ENCODE data around the gene FBXO41.
A peak's percentile ranks its signal among the peaks of the same experiment; 100 is the strongest.

Gene FBXO41

GRCh38 chr2:73284296-73285158 is at the start of gene FBXO41:
Gene FBXO41, minus strand, starts transcription at chr2:73284478. Its CDS starts 14,848 bp downstream, at chr2:73269630.
- FAIRE-seq = no peak

GRCh38 chr2:73334045-73334444 is 49.8 kb upstream of the FBXO41 start:
- FAIRE-seq = peak; percentile 23

- FAIRE-seq = no peak
Observed at GRCh38 chr2:73333564-73333963, 49.3 kb upstream of the FBXO41 start.

GRCh38 chr2:73324126-73324725 is 39.9 kb upstream of the FBXO41 start:
- no peak for FAIRE-seq

- no peak for FAIRE-seq
Observed at GRCh38 chr2:73323551-73323950, 39.3 kb upstream of the FBXO41 start.

GRCh38 chr2:73314441-73314840 is 30.2 kb upstream of the FBXO41 start:
- FAIRE-seq = no peak

- FAIRE-seq = no peak
Observed at GRCh38 chr2:73307720-73308119, 23.4 kb upstream of the FBXO41 start.

GRCh38 chr2:73301636-73302035 is 17.4 kb upstream of the FBXO41 start:
- no peak for FAIRE-seq

- no peak for FAIRE-seq
Observed at GRCh38 chr2:73300926-73301325, 16.6 kb upstream of the FBXO41 start.

GRCh38 chr2:73297586-73297985 is 13.3 kb upstream of the FBXO41 start:
- no peak for FAIRE-seq

- FAIRE-seq = no peak
Observed at GRCh38 chr2:73297151-73297559, 12.9 kb upstream of the FBXO41 start.

GRCh38 chr2:73295751-73296400 is 11.6 kb upstream of the FBXO41 start:
- no peak for FAIRE-seq

- no peak for FAIRE-seq
Observed at GRCh38 chr2:73294239-73294638, 10.0 kb upstream of the FBXO41 start.

- no peak for FAIRE-seq
Observed at GRCh38 chr2:73293534-73294171, 9.4 kb upstream of the FBXO41 start, which contains the start of gene EGR4. Gene EGR4, minus strand, starts transcription at chr2:73293548. Its CDS starts 231 bp downstream, at chr2:73293317.

GRCh38 chr2:73292906-73293533 is 8.7 kb upstream of the FBXO41 start:
- no peak for FAIRE-seq

- no peak for FAIRE-seq
Observed at GRCh38 chr2:73292316-73292905, 8.1 kb upstream of the FBXO41 start.

GRCh38 chr2:73291461-73292315 is 7.4 kb upstream of the FBXO41 start:
- no peak for FAIRE-seq

- no peak for FAIRE-seq
Observed at GRCh38 chr2:73291093-73291460, 6.8 kb upstream of the FBXO41 start.

GRCh38 chr2:73290049-73290839 is 6.0 kb upstream of the FBXO41 start:
- FAIRE-seq = no peak

GRCh38 chr2:73289304-73289703 is 5.0 kb upstream of the FBXO41 start:
- FAIRE-seq = no peak

Measured in A204.1 (cell line).